GM13976 (cell line): Measurements from ENCODE around the gene EVA1B.

Source experiments
- DNase-seq: peaks from one replicate; pipeline ENCODE4 v3.0.0; 2012; ENCODE audit warnings: low spot score
- in situ Hi-C: fragments of 300-500 bp; cut with MboI; formaldehyde crosslinking; loops from one replicate; pipeline ENCODE4 v1.12.0; 2022; ENCODE audit warnings: low sequenced_read_pairs, mixed read lengths, inconsistent platforms; ENCODE audit not compliant: unreplicated experiment
- TF ChIP-seq, protein P1 (sequence below): IDR thresholded peaks from 2 replicates; pipeline ENCODE4 v1.5.1; 2012; ENCODE audit warnings: borderline replicate concordance, mild to moderate bottlenecking; ENCODE audit not compliant: insufficient read depth; ENCODE audit errors: extremely low read depth, missing control alignments, control extremely low read depth

EVA1B gene

DNA sequence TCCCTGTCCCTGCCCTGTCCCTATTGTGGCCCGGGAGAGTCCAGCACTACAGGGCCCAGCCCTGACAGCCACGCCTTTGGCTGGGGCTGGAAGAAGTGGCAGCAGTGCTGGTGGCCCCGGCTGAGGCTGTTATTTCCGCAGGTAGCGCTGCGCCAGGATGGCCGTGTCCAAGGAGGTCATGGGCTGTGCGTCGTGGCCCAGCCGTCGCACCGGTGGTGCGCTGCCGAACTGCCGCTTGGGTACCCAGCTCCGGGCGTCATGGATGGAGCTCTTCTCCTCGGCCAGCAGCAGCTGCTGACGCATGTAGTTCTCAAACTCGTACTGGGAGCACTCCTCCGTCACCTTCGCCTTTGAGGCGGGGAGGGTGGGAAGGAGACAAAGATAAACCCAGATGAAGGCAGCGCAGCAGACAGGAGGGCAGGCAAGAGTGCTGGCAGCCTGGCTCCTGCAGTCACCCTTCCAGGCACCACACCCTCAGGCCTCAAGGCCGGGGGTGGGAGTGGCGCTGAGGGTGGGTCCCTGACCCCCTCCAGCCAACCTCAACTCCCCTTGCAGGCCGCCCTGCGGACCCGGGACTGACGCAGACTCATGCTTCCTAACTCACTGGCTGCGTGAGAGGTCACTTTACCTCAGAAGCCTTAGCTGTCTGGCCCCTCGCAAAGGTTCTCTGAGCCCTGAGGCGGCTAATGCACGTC lies 18.3 kb upstream of the EVA1B start:
- TF ChIP-seq, protein P1, sequence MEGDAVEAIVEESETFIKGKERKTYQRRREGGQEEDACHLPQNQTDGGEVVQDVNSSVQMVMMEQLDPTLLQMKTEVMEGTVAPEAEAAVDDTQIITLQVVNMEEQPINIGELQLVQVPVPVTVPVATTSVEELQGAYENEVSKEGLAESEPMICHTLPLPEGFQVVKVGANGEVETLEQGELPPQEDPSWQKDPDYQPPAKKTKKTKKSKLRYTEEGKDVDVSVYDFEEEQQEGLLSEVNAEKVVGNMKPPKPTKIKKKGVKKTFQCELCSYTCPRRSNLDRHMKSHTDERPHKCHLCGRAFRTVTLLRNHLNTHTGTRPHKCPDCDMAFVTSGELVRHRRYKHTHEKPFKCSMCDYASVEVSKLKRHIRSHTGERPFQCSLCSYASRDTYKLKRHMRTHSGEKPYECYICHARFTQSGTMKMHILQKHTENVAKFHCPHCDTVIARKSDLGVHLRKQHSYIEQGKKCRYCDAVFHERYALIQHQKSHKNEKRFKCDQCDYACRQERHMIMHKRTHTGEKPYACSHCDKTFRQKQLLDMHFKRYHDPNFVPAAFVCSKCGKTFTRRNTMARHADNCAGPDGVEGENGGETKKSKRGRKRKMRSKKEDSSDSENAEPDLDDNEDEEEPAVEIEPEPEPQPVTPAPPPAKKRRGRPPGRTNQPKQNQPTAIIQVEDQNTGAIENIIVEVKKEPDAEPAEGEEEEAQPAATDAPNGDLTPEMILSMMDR: no peak
- DNase-seq: no peak
- in situ Hi-C loops: no loop called here

DNA sequence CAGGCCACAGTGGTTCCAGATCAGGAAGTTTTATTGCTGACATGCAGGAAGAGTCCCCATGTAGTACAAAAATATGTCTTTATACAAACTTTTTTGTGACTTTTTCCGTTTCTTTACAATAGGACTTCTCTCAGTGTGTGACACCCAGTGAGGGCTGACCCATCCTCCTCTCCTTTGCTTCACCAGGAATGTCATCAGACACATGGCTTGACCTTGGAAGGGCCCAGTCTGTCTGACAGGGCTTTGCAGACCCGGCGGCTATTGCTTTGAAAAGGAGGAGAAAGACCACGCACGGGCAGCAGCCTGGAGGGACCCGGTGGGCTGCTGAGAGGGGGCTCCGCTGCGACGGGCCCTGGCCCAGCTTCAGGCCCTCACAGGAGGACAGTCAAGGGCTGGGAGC lies 16.2 kb upstream of the EVA1B start:
- no peak for DNase-seq
- TF ChIP-seq, protein P1: no peak
- in situ Hi-C loops: no loop called here

DNA sequence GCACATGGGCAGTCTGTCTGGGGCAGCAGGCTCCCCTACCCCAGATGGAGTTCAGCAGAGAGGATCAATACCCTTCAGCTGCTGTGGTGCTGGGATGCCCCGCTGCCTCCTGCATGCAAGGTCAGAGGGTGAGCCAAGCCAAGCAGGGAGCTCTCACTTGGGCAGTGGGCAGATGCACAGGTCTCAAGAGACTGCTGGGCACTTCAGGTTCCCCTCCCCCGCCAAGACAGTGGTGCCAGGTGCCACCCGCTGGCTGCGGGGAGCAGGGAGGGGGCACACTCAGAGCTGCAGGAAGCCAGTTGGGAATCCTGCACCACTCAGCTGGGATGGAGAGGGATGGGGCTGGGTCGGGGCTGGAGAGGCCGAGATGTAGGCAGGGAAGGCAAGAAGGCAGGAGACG lies 15.8 kb upstream of the EVA1B start:
- in situ Hi-C loops: no loop called here
- no peak for DNase-seq
- TF ChIP-seq, protein P1: no peak

DNA sequence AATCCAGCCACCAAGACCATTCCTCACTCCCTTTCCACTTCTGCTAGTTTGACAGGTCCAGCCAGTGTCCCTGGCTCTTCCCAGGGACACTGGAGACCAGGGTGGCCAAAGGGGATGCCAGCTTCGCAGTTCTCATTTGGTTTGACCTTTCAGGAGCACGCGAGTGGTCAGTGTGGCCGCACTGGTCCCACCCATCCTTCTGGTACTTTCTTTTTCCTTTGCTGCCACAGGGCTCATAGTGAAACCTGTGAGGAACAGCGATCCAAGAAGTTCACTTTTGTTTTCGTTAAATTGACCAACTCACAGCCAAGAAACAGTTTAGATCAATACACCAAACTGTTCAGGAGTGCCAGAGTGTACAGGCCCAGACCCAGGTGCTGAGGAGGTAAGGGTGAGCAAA lies 14.4 kb upstream of the EVA1B start:
- in situ Hi-C loops: no loop called here
- no peak for DNase-seq
- TF ChIP-seq, protein P1: no peak

DNA sequence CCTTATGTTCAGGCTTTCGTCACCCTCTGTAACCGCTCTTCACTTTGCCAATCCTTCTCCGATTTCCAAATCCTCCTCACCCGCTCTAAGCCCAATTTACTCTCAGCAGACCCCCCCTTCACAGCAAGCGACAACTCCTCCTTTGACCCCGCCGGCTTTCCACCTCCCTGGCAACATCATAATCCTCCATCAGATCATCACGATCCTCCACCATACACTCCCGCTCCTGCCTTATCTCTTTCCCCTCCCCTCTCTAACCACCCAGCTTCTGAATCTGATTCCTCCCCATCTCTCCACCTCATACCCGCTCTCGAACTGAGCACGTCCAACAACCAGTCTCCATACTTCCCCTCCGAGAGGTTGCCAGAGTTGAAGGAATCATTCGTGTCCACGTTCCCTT lies 7.5 kb upstream of the EVA1B start:
- no peak for DNase-seq
- TF ChIP-seq, protein P1: no peak
- in situ Hi-C loops: no loop called here

DNA sequence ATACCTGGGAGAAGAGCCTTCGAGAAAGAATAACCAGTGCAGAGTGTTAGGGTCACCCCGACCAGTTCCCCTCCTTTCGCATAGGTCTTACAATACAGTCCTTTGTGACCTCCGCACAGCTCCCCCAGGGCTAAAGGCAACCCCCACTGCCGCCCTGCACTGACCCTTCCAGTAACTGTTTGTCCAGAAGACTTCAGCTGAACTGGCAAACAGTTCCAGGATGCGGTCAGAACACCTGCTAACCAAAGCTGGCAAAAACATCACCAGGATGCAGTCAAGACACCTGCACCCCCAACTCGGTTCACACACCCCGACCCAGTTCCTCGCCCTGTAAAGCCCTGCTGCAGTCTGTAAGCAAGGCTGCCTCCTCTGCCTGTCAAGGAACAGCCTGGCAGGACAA lies 6.4 kb upstream of the EVA1B start:
- no peak for DNase-seq
- in situ Hi-C loops: no loop called here
- TF ChIP-seq, protein P1: no peak
